GM12865 (cell line): ENCODE measurements around the gene NALCN.

ENCODE experiments used
- DNase-seq: peaks from one replicate; pipeline ENCODE4 v3.0.0; 2010; ENCODE audit warnings: low read depth
- H3K4me3 ChIP-seq: 2 replicates; pipeline ENCODE4 v1.5.1; 2011; ENCODE audit warnings: mild to moderate bottlenecking, low read depth, low read length, control low read depth
- CTCF ChIP-seq: IDR thresholded peaks from 2 replicates; pipeline ENCODE4 v1.5.1; 2011; ENCODE audit warnings: low read length, control low read depth, low read depth, inconsistent platforms; ENCODE audit not compliant: insufficient read depth; ENCODE audit errors: missing control alignments

The NALCN gene

GRCh38 chr13:101140087-101140770, 276.1 kb downstream of the NALCN start:
- no peak for TF ChIP-seq CTCF
- no peak for DNase-seq
- H3K4me3 ChIP-seq, result no peak overlapping the region

GRCh38 chr13:101139081-101139480, 277.2 kb downstream of the NALCN start:
- no peak for TF ChIP-seq CTCF
- no peak overlapping the region for H3K4me3 ChIP-seq
- no peak for DNase-seq

GRCh38 chr13:101127741-101128353, 288.5 kb downstream of the NALCN start:
- no peak overlapping the region for H3K4me3 ChIP-seq
- TF ChIP-seq CTCF, result peak; percentile 65
- peak; percentile 44 for DNase-seq

- DNase-seq, result no peak
- H3K4me3 ChIP-seq, result no peak overlapping the region
- TF ChIP-seq CTCF, result no peak
Observed at GRCh38 chr13:101123028-101123427, 293.3 kb downstream of the NALCN start.

- DNase-seq, result no peak
- no peak for TF ChIP-seq CTCF
- H3K4me3 ChIP-seq, result no peak overlapping the region
Observed at GRCh38 chr13:101121608-101122007, 294.7 kb downstream of the NALCN start.

GRCh38 chr13:101120007-101120406, 296.3 kb downstream of the NALCN start:
- TF ChIP-seq CTCF, result no peak
- DNase-seq, result no peak
- H3K4me3 ChIP-seq, result no peak overlapping the region

GRCh38 chr13:101116826-101117225, 299.5 kb downstream of the NALCN start:
- DNase-seq, result no peak
- H3K4me3 ChIP-seq, result no peak overlapping the region
- TF ChIP-seq CTCF, result no peak
